Nephron progenitor cell (in vitro differentiated cells): ENCODE data around the gene SIDT1.

Experiments
- DNase-seq: peaks from one replicate; pipeline ENCODE4 v3.0.0; 2021
- H3K27ac Mint-ChIP-seq: 2 replicates; pipeline ENCODE4 v1.8.0; 2021; ENCODE audit warnings: mild to moderate bottlenecking, moderate library complexity, mixed read lengths
- H3K27me3 Mint-ChIP-seq: 2 replicates; pipeline ENCODE4 v1.8.0; 2021; ENCODE audit warnings: mild to moderate bottlenecking, low read depth, mixed read lengths; ENCODE audit not compliant: poor library complexity
- H3K36me3 Mint-ChIP-seq: 2 replicates; pipeline ENCODE4 v1.8.0; 2021; ENCODE audit warnings: low read depth, mixed read lengths
- H3K4me1 Mint-ChIP-seq: 2 replicates; pipeline ENCODE4 v1.8.0; 2021; ENCODE audit warnings: mixed read lengths
- H3K4me3 Mint-ChIP-seq: 2 replicates; pipeline ENCODE4 v1.8.0; 2021; ENCODE audit warnings: mild to moderate bottlenecking, moderate library complexity, mixed read lengths
- H3K9me3 Mint-ChIP-seq: 2 replicates; pipeline ENCODE4 v1.8.0; 2021; ENCODE audit warnings: mild to moderate bottlenecking, moderate library complexity, mixed read lengths
- CTCF ChIP-seq: fragments of 200-600 bp; sonication (generic); IDR thresholded peaks from 2 replicates; pipeline ENCODE4 v1.5.0; 2021; ENCODE audit warnings: antibody characterized with exemption

The SIDT1 gene

GRCh38 chr3:113556946-113557335 lies 24.6 kb downstream of the SIDT1 start:
- H3K4me3 Mint-ChIP-seq = no peak overlapping the region
- no peak overlapping the region for H3K27ac Mint-ChIP-seq
- TF ChIP-seq CTCF = no peak
- H3K4me1 Mint-ChIP-seq = peaks cover 32% of the 10 kb centered on the region
- H3K9me3 Mint-ChIP-seq = no peaks in the 10 kb centered on the region
- H3K27me3 Mint-ChIP-seq = no peaks in the 10 kb centered on the region
- DNase-seq = no peak
- no peaks in the 10 kb centered on the region for H3K36me3 Mint-ChIP-seq

GRCh38 chr3:113557374-113557773 lies 25.0 kb downstream of the SIDT1 start:
- no peak for DNase-seq
- H3K9me3 Mint-ChIP-seq = no peaks in the 10 kb centered on the region
- no peaks in the 10 kb centered on the region for H3K27me3 Mint-ChIP-seq
- no peak overlapping the region for H3K4me3 Mint-ChIP-seq
- no peaks in the 10 kb centered on the region for H3K36me3 Mint-ChIP-seq
- H3K27ac Mint-ChIP-seq = no peak overlapping the region
- peaks cover 33% of the 10 kb centered on the region for H3K4me1 Mint-ChIP-seq
- TF ChIP-seq CTCF = no peak

- H3K4me3 Mint-ChIP-seq = no peak overlapping the region
Measured at GRCh38 chr3:113559009-113559408, 26.7 kb downstream of the SIDT1 start.

GRCh38 chr3:113560271-113560670 lies 27.9 kb downstream of the SIDT1 start:
- H3K27me3 Mint-ChIP-seq = peaks cover 2% of the 10 kb centered on the region
- no peaks in the 10 kb centered on the region for H3K9me3 Mint-ChIP-seq
- no peak for DNase-seq
- H3K27ac Mint-ChIP-seq = peak overlapping the region; percentile 58
- no peak overlapping the region for H3K4me3 Mint-ChIP-seq
- peaks cover 45% of the 10 kb centered on the region for H3K4me1 Mint-ChIP-seq
- TF ChIP-seq CTCF = no peak
- H3K36me3 Mint-ChIP-seq = no peaks in the 10 kb centered on the region

More at GRCh38 chr3:113559009-113559408, 26.7 kb downstream of the SIDT1 start:
- Mint-ChIP-seq H3K4me1 (peaks cover 33% of the 10 kb centered on the region), H3K27ac (no peak overlapping the region), H3K36me3 (no peaks in the 10 kb centered on the region), H3K9me3 (no peaks in the 10 kb centered on the region), H3K27me3 (no peaks in the 10 kb centered on the region)
- no peak for TF ChIP-seq CTCF
- no peak for DNase-seq

GRCh38 chr3:113560831-113561623 lies 28.7 kb downstream of the SIDT1 start:
- no peaks in the 10 kb centered on the region for H3K36me3 Mint-ChIP-seq
- peaks cover 2% of the 10 kb centered on the region for H3K27me3 Mint-ChIP-seq
- no peak for TF ChIP-seq CTCF
- H3K27ac Mint-ChIP-seq = peak overlapping the region; percentile 64
- H3K9me3 Mint-ChIP-seq = no peaks in the 10 kb centered on the region
- H3K4me3 Mint-ChIP-seq = peak overlapping the region; percentile 9
- no peak for DNase-seq
- peaks cover 48% of the 10 kb centered on the region for H3K4me1 Mint-ChIP-seq

GRCh38 chr3:113565555-113565954 lies 33.2 kb downstream of the SIDT1 start:
- Mint-ChIP-seq H3K4me1 (peaks cover 37% of the 10 kb centered on the region), H3K27ac (no peak overlapping the region), H3K4me3 (no peak overlapping the region), H3K27me3 (peaks cover 9% of the 10 kb centered on the region), H3K9me3 (no peaks in the 10 kb centered on the region), H3K36me3 (no peaks in the 10 kb centered on the region)
- TF ChIP-seq CTCF = no peak
- no peak for DNase-seq
